CD4-positive, alpha-beta memory T cell (primary cell): ENCODE measurements around the gene PRRX2. TPM values are rescaled to one million over a fixed set of nuclear protein-coding genes. Genes with fewer than 3 reads are reported as not detected.
A peak's percentile ranks its signal among the peaks of the same experiment; 100 is the strongest.

ENCODE experiments used
- CTCF ChIA-PET: fragments of 350-600 bp; sonication (Branson Sonifier 250); formaldehyde crosslinking; loops from one replicate; lab custom pipeline; 2021; ENCODE audit warnings: inconsistent platforms; ENCODE audit not compliant: partially characterized antibody; lab: Charles Lee
- POLR2A ChIA-PET: fragments of 350-600 bp; sonication (Branson Sonifier 250); formaldehyde crosslinking; loops from one replicate; lab custom pipeline; 2021; ENCODE audit not compliant: partially characterized antibody; lab: Charles Lee
- DNase-seq, 5 donors: peaks; one replicate each; pipeline versions ENCODE4 v3.0.0 to v3.0.0-alpha.2; 2020 to 2022; ENCODE audit warnings: mixed read lengths in 1 of 5
- H3K27ac ChIP-seq: one replicate; pipeline ENCODE4 v1.7.0; 2013; ENCODE audit warnings: low read depth, low read length
- H3K27me3 ChIP-seq: 2 replicates; pipeline ENCODE4 v1.7.0; 2013; ENCODE audit warnings: mild to moderate bottlenecking, low read length, moderate library complexity; ENCODE audit not compliant: insufficient read depth
- H3K36me3 ChIP-seq: 2 replicates; pipeline ENCODE4 v1.7.0; 2013; ENCODE audit warnings: mild to moderate bottlenecking, low read length, moderate library complexity; ENCODE audit not compliant: insufficient read depth
- H3K4me1 ChIP-seq: 2 replicates; pipeline ENCODE4 v1.7.0; 2013; ENCODE audit warnings: mild to moderate bottlenecking, low read length, moderate library complexity; ENCODE audit not compliant: insufficient read depth
- H3K4me3 ChIP-seq, 2 donors: one replicate each; pipeline ENCODE4 v1.7.0; 2013; ENCODE audit warnings: low read length in 2 of 2, mild to moderate bottlenecking in 1 of 2
- H3K9me3 ChIP-seq, 2 donors: one replicate each; pipeline ENCODE4 v1.7.0; 2013; ENCODE audit warnings: low read length in 2 of 2, control low read depth in 1 of 2; ENCODE audit not compliant: control insufficient read depth in 1 of 2
- H3K27ac Mint-ChIP-seq, 7 donors: one replicate each; pipeline ENCODE4 v1.8.0; 2020 to 2021; ENCODE audit warnings: mixed read lengths in 7 of 7, mild to moderate bottlenecking in 6 of 7, inconsistent platforms in 3 of 7, moderate library complexity in 3 of 7
- H3K27me3 Mint-ChIP-seq, 2 donors: one replicate each; pipeline ENCODE4 v1.8.0; 2020 to 2021; ENCODE audit warnings: mixed read lengths in 2 of 2
- H3K36me3 Mint-ChIP-seq, 2 donors: one replicate each; pipeline ENCODE4 v1.8.0; 2020 to 2021; ENCODE audit warnings: mixed read lengths in 2 of 2, inconsistent platforms in 1 of 2, mild to moderate bottlenecking in 1 of 2
- H3K4me1 Mint-ChIP-seq, 4 donors: one replicate each; pipeline ENCODE4 v1.8.0; 2020 to 2021; ENCODE audit warnings: mixed read lengths in 4 of 4, mild to moderate bottlenecking in 1 of 4
- H3K4me3 Mint-ChIP-seq, 8 donors: one replicate each; pipeline ENCODE4 v1.8.0; 2020 to 2021; ENCODE audit warnings: mixed read lengths in 8 of 8, mild to moderate bottlenecking in 7 of 8, moderate library complexity in 6 of 8, inconsistent platforms in 3 of 8
- H3K9me3 Mint-ChIP-seq, 8 donors: one replicate each; pipeline ENCODE4 v1.8.0; 2020 to 2021; ENCODE audit warnings: mixed read lengths in 8 of 8, mild to moderate bottlenecking in 5 of 8, inconsistent platforms in 3 of 8, moderate library complexity in 1 of 8
- intact Hi-C: fragments of 100-400 bp; cut with micrococcal nuclease; formaldehyde crosslinking; loops from one replicate; pipeline ENCODE4 v1.15.1; 2023
- polyA plus RNA-seq, 2 donors: library from polyadenylated mRNA; unstranded; fragments of 300-500 nt; fragmentation: Illumina TruSeq; gene quantifications; one replicate each; pipeline ENCODE4 v1.2.3, GENCODE V29; 2021
- total RNA-seq, 2 experiments: library from RNA; stranded (reverse); gene quantifications; one replicate each; pipeline ENCODE4 v1.2.3, GENCODE V29; 2021

The PRRX2 gene
- total and polyA plus RNA-seq, 4 experiments from 2014 or later: not detected

DNA sequence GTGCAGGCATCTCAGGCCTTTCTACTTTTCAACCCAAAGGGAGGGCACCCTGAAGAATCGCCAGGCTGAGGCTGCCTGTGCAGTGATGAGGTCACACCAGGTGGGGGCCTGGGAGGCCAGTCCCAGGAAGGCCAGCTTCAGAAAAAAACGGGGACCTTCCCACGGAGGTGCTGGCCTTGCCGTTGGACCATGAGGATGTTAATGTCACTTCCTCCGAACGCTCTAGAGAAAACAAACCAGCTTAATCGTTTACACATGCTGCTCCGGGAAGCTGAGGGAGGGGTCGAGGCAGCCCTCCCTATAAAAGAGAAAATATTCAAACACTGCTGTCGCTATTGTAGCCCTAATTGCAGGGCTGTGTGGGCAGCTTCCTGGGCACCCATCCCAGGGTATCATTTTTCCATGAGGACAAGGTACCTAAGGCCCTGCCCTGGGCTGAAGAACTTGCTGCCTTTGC lies 60.4 kb downstream of the PRRX2 start:
- Mint-ChIP-seq H3K27ac (no peak overlapping the region), H3K9me3 (no peaks in the 10 kb centered on the region), H3K4me3 (no peak overlapping the region), H3K4me1 (peaks cover 0 to 4% (median under 1%) of the 10 kb centered on the region in 4 donors), H3K36me3 (no peaks in the 10 kb centered on the region), H3K27me3 (peaks cover 0 to 6% of the 10 kb centered on the region in 2 donors)
- no peak overlapping the region for H3K4me3 ChIP-seq
- no peaks in the 10 kb centered on the region for H3K9me3 ChIP-seq
- H3K36me3 ChIP-seq: no peaks in the 10 kb centered on the region
- no peaks in the 10 kb centered on the region for H3K27me3 ChIP-seq
- intact Hi-C loops: loop anchor here (1.0 to 2.0 kb wide), 2 partner anchors 57 to 65 kb away; no protein-coding TSS in a partner anchor
- H3K27ac ChIP-seq: no peak overlapping the region
- DNase-seq: no peak
- no peaks in the 10 kb centered on the region for H3K4me1 ChIP-seq
- ChIA-PET POLR2A (interaction anchor here (2.1 kb wide), 1 partner anchor 12 kb away, joined by 11 read pairs; no protein-coding TSS in a partner anchor), CTCF (interaction anchor here (0.8 to 5.6 kb wide), 12 partner anchors 10 to 127 kb away, joined by 3 to 55 read pairs (median 4); no protein-coding TSS in a partner anchor)

DNA sequence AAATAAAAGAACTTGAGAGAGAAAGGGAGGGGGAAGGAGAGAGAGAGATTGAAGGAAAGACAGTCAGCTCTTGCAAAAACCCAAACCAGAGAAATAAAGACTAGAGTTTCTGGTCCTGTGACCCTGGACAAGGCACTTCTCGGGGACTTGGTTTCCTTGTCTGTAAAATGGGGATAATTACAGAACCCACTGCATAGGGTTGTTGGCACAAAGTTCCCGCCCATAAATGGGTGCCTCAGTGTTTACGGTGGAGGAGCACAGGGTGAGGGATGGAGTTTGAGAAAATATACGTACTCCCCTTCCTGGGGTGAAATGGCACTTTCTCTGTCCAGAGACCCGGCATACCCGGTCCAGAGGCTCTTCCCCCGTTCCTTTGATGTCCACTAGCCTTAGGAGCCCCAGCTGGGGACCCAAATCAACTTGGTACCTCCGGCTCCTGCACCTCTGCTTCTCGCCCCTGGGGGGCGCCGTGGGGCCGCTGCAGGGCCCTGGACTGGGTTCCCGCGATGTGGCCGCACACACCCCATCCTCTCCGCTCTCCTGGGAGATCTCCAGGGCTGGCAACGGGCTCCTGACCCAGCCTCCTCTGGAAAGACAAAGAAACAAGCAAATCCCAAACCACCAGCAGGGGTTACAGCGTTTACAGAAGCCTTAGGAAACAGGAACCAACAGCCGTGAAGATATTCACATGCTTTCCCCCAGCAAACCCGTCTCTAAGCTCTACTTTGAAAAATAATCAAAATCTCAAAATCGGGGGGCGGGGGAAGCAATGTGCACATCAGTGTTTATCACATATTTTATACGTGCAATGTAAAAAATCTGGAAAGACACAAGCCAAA lies 61.1 kb downstream of the PRRX2 start:
- Histone ChIP-seq H3K27ac (no peak overlapping the region), H3K27me3 (no peaks in the 10 kb centered on the region), H3K4me1 (no peaks in the 10 kb centered on the region), H3K36me3 (no peaks in the 10 kb centered on the region), H3K9me3 (no peaks in the 10 kb centered on the region), H3K4me3 (no peak overlapping the region)
- Mint-ChIP-seq H3K4me1 (peaks cover 0 to 4% (median under 1%) of the 10 kb centered on the region in 4 donors), H3K27me3 (peaks cover 0 to 6% of the 10 kb centered on the region in 2 donors), H3K9me3 (no peaks in the 10 kb centered on the region), H3K4me3 (peak overlapping the region in 4 of 8 donors; percentile 35 to 55 (median 46)), H3K36me3 (no peaks in the 10 kb centered on the region), H3K27ac (peak overlapping the region in 1 of 7 donors; percentile 35)
- intact Hi-C loops: loop anchor here (1.0 to 2.0 kb wide), 2 partner anchors 57 to 64 kb away; no protein-coding TSS in a partner anchor
- ChIA-PET POLR2A (interaction anchor here (2.1 kb wide), 1 partner anchor 11 kb away, joined by 11 read pairs; no protein-coding TSS in a partner anchor), CTCF (interaction anchor here (0.6 to 5.6 kb wide), 15 partner anchors 14 to 597 kb away, joined by 3 to 55 read pairs (median 4); no protein-coding TSS in a partner anchor)
- DNase-seq: peak in 4 of 5 donors; percentile 49 to 52 (median 50)

DNA sequence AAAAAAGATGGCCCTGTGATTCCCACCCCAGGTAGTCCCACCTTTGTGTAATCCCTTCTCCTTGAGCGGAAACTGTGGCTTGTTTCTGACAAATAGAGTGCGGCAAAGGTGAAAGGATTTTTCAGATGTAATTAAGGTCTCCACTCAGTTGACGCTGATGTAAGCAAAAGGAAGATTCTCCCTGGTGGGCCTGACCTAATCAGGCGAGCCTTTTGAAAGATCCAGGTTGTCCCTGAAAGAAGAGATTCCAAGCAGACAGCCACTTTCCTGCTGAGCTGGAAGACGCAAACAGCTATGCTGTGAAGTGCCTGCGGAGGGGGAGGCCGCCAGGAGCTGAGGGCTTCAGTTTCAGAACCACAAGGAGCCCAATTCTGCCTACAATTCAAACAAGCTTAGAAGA lies 63.3 kb downstream of the PRRX2 start:
- Mint-ChIP-seq H3K4me3 (no peak overlapping the region), H3K27me3 (peaks cover 0 to 6% of the 10 kb centered on the region in 2 donors), H3K36me3 (no peaks in the 10 kb centered on the region), H3K4me1 (peaks cover 0 to 4% (median under 1%) of the 10 kb centered on the region in 4 donors), H3K27ac (no peak overlapping the region), H3K9me3 (no peaks in the 10 kb centered on the region)
- POLR2A ChIA-PET: no interaction called here
- no peaks in the 10 kb centered on the region for H3K4me1 ChIP-seq
- no peak overlapping the region for H3K27ac ChIP-seq
- no peaks in the 10 kb centered on the region for H3K36me3 ChIP-seq
- H3K4me3 ChIP-seq: no peak overlapping the region
- no peaks in the 10 kb centered on the region for H3K9me3 ChIP-seq
- CTCF ChIA-PET: interaction anchor here (0.7 to 5.6 kb wide), 3 partner anchors 11 to 56 kb away, joined by 3 to 55 read pairs (median 31); no protein-coding TSS in a partner anchor
- intact Hi-C loops: no loop called here
- DNase-seq: no peak
- no peaks in the 10 kb centered on the region for H3K27me3 ChIP-seq

DNA sequence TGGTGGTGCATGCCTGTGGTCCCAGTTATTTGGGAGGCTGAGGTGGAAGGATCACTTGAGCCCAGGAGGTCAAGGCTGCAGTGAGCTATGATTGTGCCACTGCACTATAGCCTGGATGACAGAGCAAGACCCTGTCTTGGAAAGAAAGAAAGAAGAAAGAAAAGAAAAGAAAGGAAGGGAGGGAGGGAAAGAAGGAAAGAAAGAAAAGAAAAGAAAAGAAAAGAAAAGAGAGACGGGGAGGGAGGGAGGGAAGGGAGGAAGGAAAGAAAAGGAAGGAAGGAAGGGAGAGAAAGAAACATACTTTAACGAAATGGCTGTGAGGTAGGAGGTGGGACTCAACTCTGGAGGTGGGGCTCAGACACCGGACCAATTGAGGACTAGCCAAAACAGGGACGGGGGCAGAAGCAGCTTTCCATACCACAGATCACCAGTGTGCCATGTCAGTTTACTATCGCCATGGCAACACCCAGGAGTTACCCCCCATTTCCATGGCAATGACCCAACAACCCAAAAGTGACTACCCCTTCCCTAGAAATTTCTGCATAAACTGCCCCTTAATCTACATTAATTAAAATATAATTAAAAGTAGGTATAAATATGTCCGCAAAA lies 66.1 kb downstream of the PRRX2 start:
- H3K27ac ChIP-seq: no peak overlapping the region
- no peaks in the 10 kb centered on the region for H3K27me3 ChIP-seq
- Mint-ChIP-seq H3K27ac (peak overlapping the region in 1 of 7 donors; percentile 15), H3K36me3 (no peaks in the 10 kb centered on the region), H3K27me3 (peaks cover 0 to 6% of the 10 kb centered on the region in 2 donors), H3K4me1 (peaks cover 0 to 3% (median under 1%) of the 10 kb centered on the region in 4 donors), H3K4me3 (peak overlapping the region in 1 of 8 donors; percentile 27), H3K9me3 (no peaks in the 10 kb centered on the region)
- DNase-seq: no peak
- no peak overlapping the region for H3K4me3 ChIP-seq
- no peaks in the 10 kb centered on the region for H3K4me1 ChIP-seq
- CTCF ChIA-PET: interaction anchor here (1.6 kb wide), 1 partner anchor 52 kb away, joined by 3 read pairs; no protein-coding TSS in a partner anchor
- no peaks in the 10 kb centered on the region for H3K9me3 ChIP-seq
- intact Hi-C loops: no loop called here
- POLR2A ChIA-PET: no interaction called here
- no peaks in the 10 kb centered on the region for H3K36me3 ChIP-seq

DNA sequence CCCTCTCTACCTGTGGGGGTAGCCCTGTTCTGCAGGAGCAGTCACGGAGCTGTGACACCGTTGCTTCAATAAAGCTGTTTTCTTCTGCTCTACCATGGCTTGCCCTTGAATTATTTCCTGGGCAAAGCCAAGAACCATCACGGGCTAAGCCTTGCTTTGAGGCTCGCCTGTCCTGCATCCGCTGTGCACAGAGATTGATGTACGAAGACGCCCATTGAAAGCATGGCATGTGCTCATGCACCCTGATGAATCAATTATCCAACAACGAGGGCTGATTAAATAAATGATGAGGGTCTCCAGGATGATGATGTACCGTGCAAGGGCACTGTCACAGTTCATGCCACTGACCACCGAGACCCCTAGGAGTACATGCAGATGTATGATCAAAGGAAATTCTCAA lies 66.7 kb downstream of the PRRX2 start:
- CTCF ChIA-PET: interaction anchor here (1.6 kb wide), 1 partner anchor 52 kb away, joined by 3 read pairs; no protein-coding TSS in a partner anchor
- intact Hi-C loops: no loop called here
- no peak overlapping the region for H3K4me3 Mint-ChIP-seq

DNA sequence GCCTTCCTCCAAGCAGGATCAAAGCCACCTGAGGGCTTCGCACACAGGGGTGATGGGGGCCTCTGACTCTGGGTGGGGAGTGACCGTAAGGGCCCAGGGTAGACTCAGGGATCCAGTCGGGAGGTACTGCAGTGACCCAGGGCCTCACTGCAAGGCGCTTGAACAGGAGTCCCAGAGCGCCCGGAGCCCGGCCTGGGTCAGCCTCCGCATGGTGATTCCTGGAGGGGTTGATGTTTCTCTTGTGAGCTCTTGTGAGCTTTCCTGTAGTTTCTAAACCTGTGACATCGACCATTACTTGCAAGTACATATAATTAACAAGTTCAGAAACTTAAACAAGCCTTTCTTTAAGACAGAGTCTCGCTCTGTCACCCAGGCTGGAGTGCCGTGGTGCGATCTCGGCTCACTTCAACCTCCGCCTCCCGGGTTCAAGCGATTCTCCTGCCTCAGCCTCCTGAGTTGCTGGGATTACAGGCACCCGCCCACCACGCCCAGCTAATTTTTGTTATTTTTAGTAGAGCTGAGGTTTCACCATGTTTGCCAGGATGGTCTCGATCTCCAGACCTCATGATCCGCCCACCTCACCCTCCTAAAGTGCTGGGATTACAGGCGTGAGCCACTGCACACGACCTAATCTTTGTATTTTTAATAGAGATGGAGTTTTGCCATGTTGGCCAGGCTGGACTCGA lies 67.6 kb downstream of the PRRX2 start:
- intact Hi-C loops: no loop called here
- Histone ChIP-seq H3K36me3 (no peaks in the 10 kb centered on the region), H3K27me3 (no peaks in the 10 kb centered on the region), H3K4me3 (no peak overlapping the region), H3K27ac (no peak overlapping the region), H3K4me1 (peaks cover 8% of the 10 kb centered on the region), H3K9me3 (no peaks in the 10 kb centered on the region)
- CTCF ChIA-PET: no interaction called here
- H3K36me3 Mint-ChIP-seq: no peaks in the 10 kb centered on the region
- POLR2A ChIA-PET: no interaction called here
- peaks cover 0 to 6% of the 10 kb centered on the region in 2 donors for H3K27me3 Mint-ChIP-seq
- H3K9me3 Mint-ChIP-seq: no peaks in the 10 kb centered on the region
- H3K27ac Mint-ChIP-seq: no peak overlapping the region
- H3K4me3 Mint-ChIP-seq: no peak overlapping the region
- DNase-seq: no peak
- peaks cover 3 to 9% (median 6%) of the 10 kb centered on the region in 4 donors for H3K4me1 Mint-ChIP-seq

More for the DNA sequence above, 66.7 kb downstream of the PRRX2 start:
- peaks cover 0 to 4% of the 10 kb centered on the region in 2 donors for H3K27me3 Mint-ChIP-seq
- Histone ChIP-seq H3K4me1 (peaks cover 3% of the 10 kb centered on the region), H3K9me3 (no peaks in the 10 kb centered on the region), H3K27ac (no peak overlapping the region), H3K36me3 (no peaks in the 10 kb centered on the region), H3K4me3 (no peak overlapping the region), H3K27me3 (no peaks in the 10 kb centered on the region)
- no peaks in the 10 kb centered on the region for H3K9me3 Mint-ChIP-seq
- no peak for DNase-seq
- H3K36me3 Mint-ChIP-seq: no peaks in the 10 kb centered on the region
- peaks cover 0 to 2% (median 1%) of the 10 kb centered on the region in 4 donors for H3K4me1 Mint-ChIP-seq
- POLR2A ChIA-PET: no interaction called here
- no peak overlapping the region for H3K27ac Mint-ChIP-seq
